Erythroblast (primary cell): ENCODE results near the gene SCPEP1.

ENCODE experiments used
- DNase-seq, 2 experiments: peaks; one replicate each; lab custom pipeline; 2025; lab: John Stamatoyannopoulos, UW
- GATA1 ChIP-seq: IDR thresholded peaks from 2 replicates; pipeline ENCODE4 v1.6.1; 2011; ENCODE audit warnings: low read depth, mild to moderate bottlenecking, control low read depth, low read length, moderate library complexity
- POLR2A ChIP-seq: IDR thresholded peaks from 2 replicates; pipeline ENCODE4 v1.6.1; 2011; ENCODE audit warnings: mild to moderate bottlenecking, low read length

The SCPEP1 gene

GRCh38 chr17:57032343-57032742 is 54.4 kb downstream of the SCPEP1 start:
- TF ChIP-seq GATA1 (no peak), POLR2A (no peak)
- DNase-seq: no peak

- DNase-seq: no peak
- no peak for TF ChIP-seq POLR2A
- TF ChIP-seq GATA1: no peak
Observed at GRCh38 chr17:57033296-57033695, 55.4 kb downstream of the SCPEP1 start.

GRCh38 chr17:57034807-57035754 is 57.1 kb downstream of the SCPEP1 start:
- DNase-seq: no peak
- TF ChIP-seq POLR2A (no peak), GATA1 (no peak)

GRCh38 chr17:57035971-57036481 is 58.1 kb downstream of the SCPEP1 start:
- TF ChIP-seq POLR2A (no peak), GATA1 (no peak)
- DNase-seq: no peak

GRCh38 chr17:57037411-57037810 is 59.5 kb downstream of the SCPEP1 start:
- TF ChIP-seq POLR2A: no peak
- no peak for TF ChIP-seq GATA1
- no peak for DNase-seq

GRCh38 chr17:57038486-57038885 is 60.6 kb downstream of the SCPEP1 start:
- no peak for DNase-seq
- no peak for TF ChIP-seq POLR2A
- no peak for TF ChIP-seq GATA1

GRCh38 chr17:57040571-57040970 is 62.6 kb downstream of the SCPEP1 start:
- TF ChIP-seq POLR2A (no peak), GATA1 (no peak)
- no peak for DNase-seq

- TF ChIP-seq POLR2A (no peak), GATA1 (no peak)
- DNase-seq: no peak
Observed at GRCh38 chr17:57043276-57043675, 65.3 kb downstream of the SCPEP1 start.

- no peak for DNase-seq
- TF ChIP-seq POLR2A: no peak
- no peak for TF ChIP-seq GATA1
Observed at GRCh38 chr17:57044976-57045867, 67.3 kb downstream of the SCPEP1 start.

- DNase-seq: no peak
Observed at GRCh38 chr17:57045868-57046704, 68.2 kb downstream of the SCPEP1 start.

GRCh38 chr17:57046749-57047148 is 68.8 kb downstream of the SCPEP1 start:
- TF ChIP-seq POLR2A: no peak
- TF ChIP-seq GATA1: no peak
- no peak for DNase-seq

More at GRCh38 chr17:57045868-57046704, 68.2 kb downstream of the SCPEP1 start:
- no peak for TF ChIP-seq POLR2A
- TF ChIP-seq GATA1: no peak

- DNase-seq: no peak
- TF ChIP-seq POLR2A: no peak
- no peak for TF ChIP-seq GATA1
Observed at GRCh38 chr17:57048096-57048495, 70.2 kb downstream of the SCPEP1 start.

- TF ChIP-seq POLR2A (no peak), GATA1 (no peak)
- no peak for DNase-seq
Observed at GRCh38 chr17:57050306-57050705, 72.4 kb downstream of the SCPEP1 start.
